ENCODE data around the gene POLR1C.
"Not testable (repeated sequence)": the region's sequence is repeated elsewhere in the genome, so short reads cannot be mapped to it uniquely, and the experiment has no call there.

The POLR1C gene, protein sequence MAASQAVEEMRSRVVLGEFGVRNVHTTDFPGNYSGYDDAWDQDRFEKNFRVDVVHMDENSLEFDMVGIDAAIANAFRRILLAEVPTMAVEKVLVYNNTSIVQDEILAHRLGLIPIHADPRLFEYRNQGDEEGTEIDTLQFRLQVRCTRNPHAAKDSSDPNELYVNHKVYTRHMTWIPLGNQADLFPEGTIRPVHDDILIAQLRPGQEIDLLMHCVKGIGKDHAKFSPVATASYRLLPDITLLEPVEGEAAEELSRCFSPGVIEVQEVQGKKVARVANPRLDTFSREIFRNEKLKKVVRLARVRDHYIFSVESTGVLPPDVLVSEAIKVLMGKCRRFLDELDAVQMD

DNA sequence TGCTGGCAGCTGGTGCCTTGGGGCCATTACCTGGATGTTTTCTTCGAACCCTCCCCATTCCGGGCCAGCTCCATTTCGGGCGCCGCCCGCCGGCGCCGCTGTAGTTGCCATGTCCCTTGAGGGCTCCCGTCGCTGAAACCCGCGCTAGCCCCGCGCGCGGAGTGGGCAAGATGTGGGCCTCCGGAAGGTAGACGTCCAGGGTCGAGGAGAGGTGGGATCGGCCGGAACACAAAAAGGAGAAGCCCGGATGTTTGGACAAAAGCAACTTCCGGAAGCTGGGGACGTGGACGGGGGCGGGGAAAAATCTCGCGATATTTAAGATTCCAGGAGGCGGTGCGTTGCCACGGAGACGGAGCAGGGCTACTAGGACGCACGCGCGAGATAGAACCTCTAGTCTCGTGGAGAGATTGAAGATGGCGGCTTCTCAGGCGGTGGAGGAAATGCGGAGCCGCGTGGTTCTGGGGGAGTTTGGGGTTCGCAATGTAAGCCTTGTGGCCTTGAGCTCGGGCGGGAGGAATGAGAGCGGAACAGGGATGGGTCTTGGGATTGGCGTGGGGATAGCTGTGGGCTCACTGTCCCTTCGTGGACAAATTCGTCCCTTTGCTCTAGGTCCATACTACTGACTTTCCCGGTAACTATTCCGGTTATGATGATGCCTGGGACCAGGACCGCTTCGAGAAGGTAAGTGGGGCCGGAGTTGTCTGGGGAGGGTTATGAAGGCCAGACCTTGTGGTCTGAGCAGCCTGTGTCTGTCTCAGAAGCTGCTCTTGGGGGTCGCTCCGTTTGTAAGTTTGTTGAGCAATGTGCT is at the start of gene POLR1C, which contains the start of gene YIPF3:
Gene POLR1C, plus strand, starts transcription at position 393 of the 808 bp plus-strand sequence. Its CDS starts 21 bp downstream, at position 414.
Gene YIPF3, minus strand, starts transcription at position 230 of the 808 bp plus-strand sequence. Its CDS starts 119 bp downstream, at position 111.
- peak; percentile 87 to 97 (median 95) for DNase-seq

DNA sequence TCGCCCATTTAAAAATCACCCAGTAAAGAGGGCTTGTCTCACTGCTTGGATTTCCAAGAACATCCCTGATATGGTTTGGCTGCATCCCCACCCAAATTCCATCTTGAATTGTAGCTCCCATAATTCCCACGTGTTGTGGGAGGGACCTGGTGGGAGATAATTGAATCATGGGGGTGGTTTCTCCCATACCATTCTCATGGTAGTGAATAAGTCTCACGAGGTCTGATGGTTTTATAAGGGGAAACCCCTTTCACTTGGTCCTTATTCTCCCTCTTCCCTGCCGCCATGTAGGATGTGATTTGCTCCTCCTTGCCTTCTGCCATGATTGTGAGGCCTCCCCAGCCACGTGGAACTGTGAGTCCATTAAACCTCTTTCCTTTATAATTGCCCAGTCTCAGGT is 49.6 kb upstream of the POLR1C start:
- DNase-seq: not testable (repeated sequence)

DNA sequence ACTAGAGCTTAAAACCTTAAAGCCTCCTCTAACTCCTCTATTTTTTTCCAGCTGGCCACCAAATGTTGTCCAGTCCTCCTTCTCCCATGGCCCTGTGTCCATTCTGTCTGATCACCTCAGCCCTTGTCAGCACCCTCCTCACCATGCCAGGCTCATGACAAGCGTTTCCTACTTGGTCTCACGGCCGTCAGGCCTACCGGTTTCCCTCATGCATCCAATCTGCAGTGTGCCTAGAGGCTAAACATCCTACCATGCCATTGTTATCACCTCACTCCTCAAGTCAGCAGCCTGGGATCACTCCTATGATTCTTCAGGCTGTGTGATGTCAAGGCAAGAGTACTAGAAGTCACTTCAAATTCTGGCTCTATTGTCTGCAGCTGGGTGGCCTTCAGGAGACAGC is 49.1 kb upstream of the POLR1C start:
- no peak for DNase-seq

GRCh38 chr6:43468240-43468639 is 48.6 kb upstream of the POLR1C start:
- no peak for DNase-seq

GRCh38 chr6:43468748-43469681 is 47.9 kb upstream of the POLR1C start:
- no peak for DNase-seq

- no peak for DNase-seq
These were observed 46.9 kb upstream of the POLR1C start for GRCh38 chr6:43469947-43470346.

DNA sequence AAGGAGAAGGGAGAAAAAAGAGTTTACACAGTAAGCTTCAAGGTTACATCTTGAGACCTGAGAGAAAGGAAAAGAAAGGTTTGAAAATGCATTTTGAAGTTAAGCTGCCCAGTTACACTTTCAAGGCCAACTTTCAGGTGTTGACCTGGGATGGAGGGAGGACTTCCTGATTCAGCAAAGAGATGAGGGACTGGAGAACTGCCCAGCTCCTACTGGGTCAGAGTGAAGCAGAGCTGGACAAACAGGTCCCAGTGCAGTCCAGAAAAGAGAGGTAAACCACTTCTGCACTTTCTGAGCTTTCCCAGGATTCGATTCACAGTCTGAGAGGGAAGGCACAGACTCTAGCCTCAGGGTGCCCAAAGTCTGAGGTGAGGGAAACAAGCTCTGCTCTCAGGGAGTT is 45.5 kb upstream of the POLR1C start:
- DNase-seq: no peak

DNA sequence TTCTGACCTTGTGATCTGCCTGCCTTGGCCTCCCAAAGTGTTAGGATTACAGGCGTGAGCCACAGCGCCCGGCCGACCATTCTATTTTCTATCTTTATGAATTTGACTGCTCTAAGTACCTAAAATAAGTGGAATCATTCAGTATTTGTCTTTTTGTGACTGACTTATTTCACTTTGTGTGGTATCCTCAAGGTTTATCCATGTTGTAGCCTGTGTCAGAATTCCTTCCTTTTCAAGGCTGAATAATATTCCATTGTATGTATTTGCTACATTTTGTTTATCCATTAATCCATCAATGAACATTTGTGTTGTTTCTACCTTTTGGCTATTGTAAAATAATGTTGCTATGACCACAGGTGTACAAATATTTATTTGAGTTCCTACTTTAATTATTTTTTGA is 44.4 kb upstream of the POLR1C start:
- DNase-seq: no peak

GRCh38 chr6:43475516-43475915 is 41.4 kb upstream of the POLR1C start:
- DNase-seq: no peak

GRCh38 chr6:43476746-43477145 is 40.1 kb upstream of the POLR1C start:
- DNase-seq: peak in 2 of 6 experiments; percentile 12 to 26

DNA sequence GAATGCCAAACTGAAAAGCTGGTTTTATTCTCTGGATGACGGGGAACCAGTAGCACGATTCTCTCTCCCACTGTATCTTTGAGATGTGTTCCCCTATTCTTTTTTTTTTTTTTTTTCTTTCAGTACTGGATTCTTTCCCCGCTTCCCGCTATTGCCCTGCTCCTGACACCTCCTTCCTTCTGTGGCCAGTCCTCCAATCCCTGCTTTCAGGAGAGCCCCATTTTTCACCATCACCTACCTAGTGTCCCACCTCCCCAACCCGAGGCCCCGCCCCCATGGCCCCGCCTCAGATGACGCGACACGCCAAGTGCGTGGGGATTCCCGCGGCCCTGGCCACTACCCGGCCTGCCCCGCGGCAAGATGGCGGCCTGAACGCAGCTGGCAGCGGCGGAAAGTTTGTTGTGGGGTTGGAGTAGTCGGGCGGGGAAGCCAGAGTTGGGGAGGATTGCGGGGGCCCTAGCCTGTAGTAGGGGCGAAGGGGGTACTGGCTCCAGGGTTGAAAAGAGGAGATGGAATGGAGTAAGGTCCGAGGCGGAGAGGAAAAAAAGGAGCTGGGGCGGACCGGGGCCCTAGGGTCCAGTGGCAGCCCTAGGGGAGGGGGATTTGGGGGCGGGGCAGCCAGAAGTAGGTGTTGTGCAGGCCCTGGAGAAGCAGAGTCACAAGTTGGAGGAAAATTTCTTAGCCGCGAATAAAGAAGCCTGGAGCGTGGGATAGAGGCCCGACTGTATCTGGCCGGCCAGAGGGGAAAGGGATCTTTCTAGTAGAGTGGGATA is 39.5 kb upstream of the POLR1C start, which contains the start of gene TJAP1:
Gene TJAP1, plus strand, starts transcription at position 336 of the 773 bp plus-strand sequence. CDS start 21,432 bp downstream, outside the sequence.
- peak; percentile 84 to 96 (median 94) for DNase-seq

DNA sequence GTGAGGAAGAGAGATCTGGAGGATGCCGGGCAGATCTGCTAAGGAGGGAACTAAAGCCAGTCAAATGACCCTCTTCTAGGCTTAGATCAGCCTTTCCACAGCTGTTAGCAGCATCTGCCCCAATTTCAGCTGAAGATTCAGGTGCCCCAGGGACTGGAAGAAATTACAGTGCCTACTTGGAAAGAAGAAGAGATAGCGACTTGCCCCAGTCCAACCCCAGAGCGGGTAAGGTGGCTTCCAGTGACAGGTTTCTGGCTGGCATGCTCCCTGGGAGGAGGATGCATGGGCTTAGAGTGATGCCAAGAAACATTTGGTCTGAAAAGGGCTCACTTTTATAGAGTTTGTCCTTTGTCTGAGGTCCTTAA is 38.9 kb upstream of the POLR1C start:
- DNase-seq: peak in 2 of 6 experiments; percentile 9 to 51

DNA sequence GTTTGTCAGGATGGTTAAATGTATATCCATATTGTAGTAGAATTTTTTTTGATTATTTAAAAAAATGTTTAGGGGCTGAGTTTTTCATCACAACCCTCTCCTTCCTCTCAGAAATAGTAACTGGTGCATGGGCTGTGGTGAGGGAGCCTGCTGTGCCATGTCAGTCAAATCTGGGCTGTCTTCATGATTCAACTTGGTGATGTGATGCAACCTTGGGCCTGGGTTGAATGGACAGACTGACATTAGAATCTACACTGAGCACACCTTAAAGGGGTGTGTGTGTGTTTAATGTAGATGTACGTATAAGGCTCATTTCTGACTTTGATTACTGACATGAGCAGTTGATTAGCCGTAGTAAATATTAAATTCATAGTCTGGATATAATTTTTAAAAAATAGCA is 35.8 kb upstream of the POLR1C start:
- DNase-seq: no peak

GRCh38 chr6:43481591-43482236 is 35.2 kb upstream of the POLR1C start:
- no peak for DNase-seq

DNA sequence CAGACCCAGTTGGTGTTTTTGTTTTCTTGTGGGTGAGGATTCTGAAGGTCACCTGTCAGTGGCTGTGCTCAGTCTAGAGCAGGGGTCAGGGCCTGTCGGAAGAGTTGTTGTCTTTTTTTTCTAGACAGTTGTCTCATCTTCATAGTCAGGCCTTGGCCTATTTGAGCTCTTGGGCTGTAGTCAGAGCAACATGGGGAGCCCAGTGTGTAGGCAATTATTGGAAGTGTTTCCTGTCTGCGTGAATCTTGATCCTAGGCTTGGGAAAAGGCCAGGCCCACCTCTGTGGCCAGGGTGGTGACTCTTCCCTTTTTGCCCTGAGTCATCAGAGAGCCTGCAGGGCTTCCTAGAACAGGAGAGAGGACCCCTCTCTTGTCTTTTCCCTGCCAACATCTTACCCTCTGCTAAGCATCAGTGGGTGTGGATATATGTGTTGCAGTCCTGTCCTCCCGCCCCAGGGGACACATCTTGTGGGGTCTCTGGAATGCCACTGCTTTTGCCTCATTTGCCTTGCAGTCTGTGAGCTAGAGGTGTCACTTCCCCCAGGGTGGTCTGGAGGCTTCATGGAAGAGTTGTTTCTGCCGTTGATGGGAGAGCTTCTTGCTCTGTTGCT is 28.1 kb upstream of the POLR1C start:
- DNase-seq: no peak

DNA sequence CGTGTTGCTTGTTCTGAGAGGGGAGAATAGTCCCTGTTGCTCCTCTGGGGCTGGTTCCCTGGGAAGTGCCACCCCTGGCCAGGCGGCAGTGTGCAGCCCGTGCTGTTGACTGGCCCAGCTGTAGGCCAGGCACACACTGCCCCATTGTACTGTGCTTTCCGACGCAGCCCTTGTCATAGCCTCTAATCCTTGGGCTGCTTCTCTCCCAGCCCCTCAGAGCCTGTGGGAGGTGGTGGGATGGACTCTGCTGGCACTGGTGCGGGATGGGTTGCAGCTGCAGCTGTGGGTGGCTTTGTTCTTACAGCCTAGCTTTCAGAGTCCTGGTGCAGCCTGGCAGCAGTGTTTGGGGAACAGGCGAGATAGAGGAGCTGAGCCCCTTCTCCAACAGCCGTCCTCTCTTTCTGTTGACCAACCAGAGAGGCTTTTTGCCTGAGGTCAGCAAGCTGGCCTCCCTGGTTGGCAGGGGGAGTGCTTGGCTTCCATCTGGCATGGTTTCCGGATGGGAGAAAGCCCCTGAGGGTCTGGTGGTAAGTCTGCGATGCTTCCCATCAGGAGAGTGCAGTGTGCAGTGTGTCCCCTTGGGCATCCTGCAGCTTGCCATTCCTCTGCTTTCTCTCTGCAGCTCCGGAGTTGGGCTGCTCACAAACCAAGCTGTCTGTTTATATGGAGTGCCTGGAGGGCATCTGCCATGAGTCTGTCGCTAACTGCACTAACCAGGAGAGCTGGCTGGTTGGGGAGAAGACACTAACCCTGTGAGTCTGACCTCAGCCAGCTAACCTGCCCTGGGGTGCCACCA is 27.4 kb upstream of the POLR1C start:
- DNase-seq: no peak

DNA sequence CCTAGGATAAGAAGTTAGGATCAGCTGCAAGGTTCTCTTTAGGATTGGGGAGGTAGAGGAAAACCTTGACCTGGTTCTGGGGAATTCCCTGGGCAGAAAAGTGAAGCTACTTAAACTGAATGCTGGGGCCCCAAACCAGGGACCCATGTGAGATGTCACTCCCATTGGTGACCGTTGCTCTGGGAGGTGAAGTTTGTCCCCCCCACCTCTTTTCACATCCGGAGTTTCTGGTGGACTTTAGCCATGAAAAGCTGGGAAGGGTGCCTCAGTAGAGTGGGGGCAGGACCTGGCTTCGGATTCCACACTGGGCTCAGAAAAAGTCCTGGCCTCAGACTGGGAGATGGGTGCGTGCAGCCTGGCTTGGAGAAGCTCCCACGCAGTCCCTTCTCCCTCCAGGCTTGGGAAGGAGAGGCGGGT is 26.4 kb upstream of the POLR1C start:
- DNase-seq: no peak

DNA sequence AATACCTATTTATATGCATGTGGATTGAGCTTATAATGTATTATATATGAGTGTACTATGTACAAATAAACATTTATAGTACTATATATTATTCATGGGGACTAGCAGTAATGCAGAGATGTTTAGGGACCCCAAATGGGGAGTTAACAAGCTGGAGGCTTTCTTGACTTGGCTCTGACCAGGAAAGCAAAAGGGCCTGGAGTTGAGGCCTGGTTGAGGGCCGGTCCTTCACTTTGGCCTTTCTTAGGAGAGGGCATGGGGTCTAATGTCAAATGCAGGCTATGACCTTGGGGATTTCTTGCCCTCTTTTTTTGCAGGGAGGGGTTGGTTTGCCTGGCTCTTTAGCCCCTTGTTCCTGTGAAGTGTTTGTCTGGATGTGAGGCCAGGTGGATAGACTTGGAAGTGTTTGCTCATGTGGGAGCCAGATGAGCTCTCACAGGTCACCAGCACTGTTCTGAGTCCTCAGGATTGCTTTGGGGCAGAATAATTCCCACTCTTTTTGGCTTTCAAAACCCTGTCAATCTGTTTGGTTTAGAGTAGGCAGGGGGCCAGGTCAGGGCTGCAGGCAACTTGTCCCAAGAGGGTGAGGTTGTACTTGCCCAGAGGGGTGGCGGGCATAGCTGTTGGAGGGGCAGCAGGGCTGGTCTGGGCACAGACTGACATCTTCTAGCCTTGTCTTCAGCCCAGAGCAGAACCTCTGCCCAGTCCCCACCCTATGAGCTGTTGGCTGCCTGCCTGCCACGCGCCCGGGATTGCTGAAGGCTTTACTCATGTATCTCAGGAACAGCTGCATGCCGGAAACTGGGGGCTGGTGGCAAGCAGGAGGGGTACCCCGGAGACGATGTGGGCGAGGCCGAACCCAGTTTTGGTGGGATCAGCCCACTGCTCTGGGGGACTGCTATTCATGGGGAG is 24.9 kb upstream of the POLR1C start:
- no peak for DNase-seq

GRCh38 chr6:43492673-43493072 is 24.2 kb upstream of the POLR1C start:
- DNase-seq: no peak

All from stimulated activated naive CD4-positive, alpha-beta T cell (primary cell).